K562 (cell line): ENCODE measurements around the gene FUT6. TPM values are rescaled to one million over a fixed set of nuclear protein-coding genes. Genes with fewer than 3 reads are reported as not detected.

ENCODE experiments used
- ADNP ChIP-seq: fragments of 200-800 bp; sonication (Bioruptor generic); IDR thresholded peaks from 2 replicates; pipeline ENCODE4 v1.6.1; 2016; ENCODE audit warnings: missing genetic modification characterization, missing compliant biosample characterization
- ARHGAP35 ChIP-seq: fragments of 450-650 bp; IDR thresholded peaks from 2 replicates; pipeline ENCODE4 v1.6.1; 2018; ENCODE audit not compliant: partially characterized antibody
- DNMT1 ChIP-seq: fragments of 450-650 bp; IDR thresholded peaks from 2 replicates; pipeline ENCODE4 v1.6.1; 2016; ENCODE audit warnings: antibody characterized with exemption, mild to moderate bottlenecking
- ELK1 ChIP-seq: sonication (generic); formaldehyde crosslinking; IDR thresholded peaks from 2 replicates; pipeline ENCODE4 v1.8.1; 2022; ENCODE audit warnings: missing genetic modification reagents
- FOXJ2 ChIP-seq: fragments of 200-800 bp; sonication (Bioruptor generic); IDR thresholded peaks from 2 replicates; pipeline ENCODE4 v1.6.1; 2016; ENCODE audit warnings: missing genetic modification characterization, missing compliant biosample characterization
- KLF16 ChIP-seq: IDR thresholded peaks from 2 replicates; pipeline ENCODE4 v1.6.1; 2016; ENCODE audit warnings: antibody characterized with exemption
- KLF6 ChIP-seq: fragments of 250-450 bp; sonication (Bioruptor Pico); IDR thresholded peaks from 2 replicates; pipeline ENCODE4 v1.4.0; 2020; ENCODE audit warnings: mild to moderate bottlenecking, moderate library complexity, borderline replicate concordance
- MAFG ChIP-seq: fragments of 450-650 bp; conservative IDR thresholded peaks from 2 replicates; pipeline ENCODE4 v1.6.1; 2016; ENCODE audit warnings: missing genetic modification characterization, missing compliant biosample characterization
- MXI1 ChIP-seq: IDR thresholded peaks from 2 replicates; pipeline ENCODE4 v1.6.1; 2011; ENCODE audit warnings: low read depth, mild to moderate bottlenecking, improper control_type of control experiment, low read length
- MYNN ChIP-seq, 2 experiments: sonication (generic); formaldehyde crosslinking in 1 of 2; IDR thresholded peaks; 2 replicates each; pipeline versions ENCODE4 v1.5.0 to v1.6.1; 2016 to 2020; ENCODE audit warnings: antibody characterized with exemption in 1 of 2, missing genetic modification reagents in 1 of 2
- NEUROD1 ChIP-seq: fragments of 150-350 bp; IDR thresholded peaks from 2 replicates; pipeline ENCODE4 v1.6.1; 2014; ENCODE audit warnings: borderline replicate concordance, low read length, low read depth; ENCODE audit not compliant: partially characterized antibody
- POLR2B ChIP-seq: fragments of 450-650 bp; IDR thresholded peaks from 2 replicates; pipeline ENCODE4 v1.6.1; 2018; ENCODE audit warnings: low read depth; ENCODE audit not compliant: partially characterized antibody
- PRMT5 ChIP-seq: sonication (generic); formaldehyde crosslinking; IDR thresholded peaks from 2 replicates; pipeline ENCODE4 v1.5.0; 2020; ENCODE audit warnings: missing genetic modification reagents
- PTTG1 ChIP-seq: fragments of 450-650 bp; IDR thresholded peaks from 2 replicates; pipeline ENCODE4 v1.6.1; 2016; ENCODE audit warnings: low read depth, mild to moderate bottlenecking, missing genetic modification characterization, missing compliant biosample characterization
- SNIP1 ChIP-seq: fragments of 450-650 bp; IDR thresholded peaks from 2 replicates; pipeline ENCODE4 v1.7.1; 2017; ENCODE audit warnings: low read depth, mild to moderate bottlenecking
- SRF ChIP-seq, 2 experiments: fragments of 250-450, 450-650 bp in 1 of 2; sonication (Bioruptor Pico) in 1 of 2; sonication (generic) in 1 of 2; formaldehyde crosslinking; IDR thresholded peaks; 2 replicates each; pipeline versions ENCODE4 v1.5.0 to v1.5.1; 2020 to 2022; ENCODE audit warnings: mild to moderate bottlenecking in 1 of 2, missing genetic modification reagents in 1 of 2
- TEAD4 ChIP-seq, 2 experiments: sonication (generic) in 1 of 2; formaldehyde crosslinking in 1 of 2; IDR thresholded peaks; 2 replicates each; pipeline versions ENCODE4 v1.6.1 to v1.8.0; 2012 to 2022; ENCODE audit warnings: borderline replicate concordance in 1 of 2, inconsistent platforms in 1 of 2, low read length in 1 of 2, mild to moderate bottlenecking in 1 of 2, missing genetic modification reagents in 1 of 2
- ZFP36 ChIP-seq: fragments of 150-350 bp; IDR thresholded peaks from 2 replicates; pipeline ENCODE4 v1.6.1; 2018; ENCODE audit warnings: low read length, low read depth; ENCODE audit not compliant: partially characterized antibody
- ZFPM2 ChIP-seq: fragments of 250-450 bp; sonication (Bioruptor Pico); IDR thresholded peaks from 2 replicates; pipeline ENCODE4 v1.5.1; 2022; ENCODE audit warnings: mild to moderate bottlenecking
- ZNF134 ChIP-seq: fragments of 250-450 bp; sonication (Bioruptor Pico); conservative IDR thresholded peaks from 2 replicates; pipeline ENCODE4 v1.4.0; 2020
- ZNF253 ChIP-seq: fragments of 250-450 bp; sonication (Bioruptor Pico); conservative IDR thresholded peaks from 2 replicates; pipeline ENCODE4 v1.6.1; 2021; ENCODE audit warnings: mild to moderate bottlenecking
- ZNF445 ChIP-seq: fragments of 250-450 bp; sonication (Bioruptor Pico); IDR thresholded peaks from 2 replicates; pipeline ENCODE4 v1.4.0; 2020; ENCODE audit warnings: low read depth, mild to moderate bottlenecking, moderate library complexity
- ZNF589 ChIP-seq: fragments of 200-800 bp; sonication (Bioruptor generic); IDR thresholded peaks from 2 replicates; pipeline ENCODE4 v1.6.1; 2016; ENCODE audit warnings: low read depth, missing genetic modification characterization, missing compliant biosample characterization
- ZNF695 ChIP-seq: fragments of 450-650 bp; formaldehyde crosslinking; IDR thresholded peaks from 2 replicates; pipeline ENCODE4 v1.4.0; 2020; ENCODE audit warnings: mild to moderate bottlenecking, moderate library complexity
- polyA plus RNA-seq, 8 experiments: library from polyadenylated mRNA; depleted of rRNA in 4 of 8; stranded (reverse) in 5 of 8; unstranded in 3 of 8; fragments of >200 nt; fragmentation: Nextera tagmentation in 2 of 8; fragmentation: Illumina TruSeq in 1 of 8; extraction: Ambion mirVana in 2 of 8; extraction: Trizol in 1 of 8; gene quantifications; 2 replicates each; pipeline versions ENCODE4 v1.2.1 to v1.2.3, GENCODE V29; 2011 to 2014; ENCODE audit warnings: inconsistent platforms in 1 of 8, missing spikeins in 1 of 8
- total RNA-seq, 7 experiments: library from RNA; depleted of rRNA in 6 of 7; stranded (reverse); fragments of >200 nt in 6 of 7; fragmentation: Illumina TruSeq in 2 of 7; extraction: Trizol in 2 of 7; gene quantifications; 2 replicates each; pipeline versions ENCODE4 v1.2.1 to v1.2.3, GENCODE V29; 2011 to 2021; ENCODE audit warnings: low replicate concordance in 1 of 7
- TF ChIP-seq, protein P1 (sequence below), 2 experiments: fragments of 250-450 bp in 1 of 2; fragments of 450-650 bp in 1 of 2; sonication (Bioruptor Pico) in 1 of 2; IDR thresholded peaks; 2 replicates each; pipeline versions ENCODE4 v1.6.1 to v1.8.0; 2016 to 2021; ENCODE audit warnings: mild to moderate bottlenecking in 2 of 2, moderate library complexity in 2 of 2, missing compliant biosample characterization in 1 of 2, missing genetic modification characterization in 1 of 2

The FUT6 gene
- total and polyA plus RNA-seq, 9 of the 15 experiments (the other 6 are each of a cell fraction or from before 2014, with no cell fraction given) = 0.04 TPM; not detected in 8

- TF ChIP-seq MYNN (IDR thresholded peaks at IDR 0.05) (peak; percentile 99), MYNN (CRISPR knock-in tag; IDR thresholded peaks at IDR 0.05) (no peak), ZFP36 (no peak), POLR2B (no peak), PTTG1 (tag) (no peak), ZNF589 (peak; percentile 97), ADNP (tag) (peak; percentile 72; the same call in 1 of the 2 replicates), DNMT1 (peak; percentile 34; the same call in 1 of the 2 replicates), ZNF445 (no peak), SNIP1 (no peak), KLF16 (peak; percentile 98), PRMT5 (CRISPR knock-in tag) (no peak), TEAD4 (IDR thresholded peaks at IDR 0.05; ENCODE audit: low read length) (peak; percentile 97), TEAD4 (CRISPR knock-in tag; IDR thresholded peaks at IDR 0.05; ENCODE audit: borderline replicate concordance) (0 out of 2 replicates have a peak, but pooled peaks have one; percentile 52), ZNF695 (CRISPR knock-in tag) (no peak; the same call in none of the 2 replicates), ZNF134 (peak; percentile 58; the same call in 1 of the 2 replicates), MXI1 (peak; percentile 53; the same call in 1 of the 2 replicates), FOXJ2 (tag) (peak; percentile 58; the same call in 1 of the 2 replicates), MAFG (tag) (no peak), KLF6 (CRISPR knock-in tag) (peak; percentile 84; the same call in 1 of the 2 replicates), ELK1 (CRISPR knock-in tag) (no peak), ARHGAP35 (peak; percentile 78), ZFPM2 (CRISPR knock-in tag) (no peak), ZNF253 (CRISPR knock-in tag) (no peak), NEUROD1 (peak; percentile 88), SRF (CRISPR knock-in tag; IDR thresholded peaks at IDR 0.05) (0 out of 4 replicates have a peak, but pooled peaks of 1 of the 2 experiments have one; percentile 25)
- TF ChIP-seq, protein P1, sequence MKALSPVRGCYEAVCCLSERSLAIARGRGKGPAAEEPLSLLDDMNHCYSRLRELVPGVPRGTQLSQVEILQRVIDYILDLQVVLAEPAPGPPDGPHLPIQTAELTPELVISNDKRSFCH (CRISPR knock-in tag; IDR thresholded peaks at IDR 0.05) = no peak
- TF ChIP-seq, protein P1 (tag; IDR thresholded peaks at IDR 0.05) = peak; percentile 80
These were observed 40.0 kb downstream of the FUT6 start (continued) for GRCh38 chr19:5799247-5800241.
